HG02610 (cell line): ENCODE data around the gene CKAP2.
"Not testable (repeated sequence)": the region's sequence is repeated elsewhere in the genome, so short reads cannot be mapped to it uniquely, and the experiment has no call there.

Experiments
- ATAC-seq: cut with Tn5 transposase; IDR thresholded peaks from one replicate; pipeline ENCODE4 v1.9.1; 2021; ENCODE audit warnings: mild to moderate bottlenecking, moderate library complexity; ENCODE audit not compliant: unreplicated experiment

Gene CKAP2

GRCh38 chr13:52450793-52451116 lies 4.5 kb upstream of the CKAP2 start:
- no peak for ATAC-seq

- ATAC-seq: no peak
Observed at GRCh38 chr13:52451135-52451804, 4.0 kb upstream of the CKAP2 start.

GRCh38 chr13:52452470-52452869 lies 2.8 kb upstream of the CKAP2 start:
- ATAC-seq: no peak

GRCh38 chr13:52454459-52454819 lies 839 bp upstream of the CKAP2 start:
- peak; percentile 17 for ATAC-seq

GRCh38 chr13:52455677-52456041 lies 381 bp downstream of the CKAP2 start:
- peak; percentile 27 for ATAC-seq

- no peak for ATAC-seq
Observed at GRCh38 chr13:52459668-52460067, 4.4 kb downstream of the CKAP2 start.

GRCh38 chr13:52461265-52461664 lies 6.0 kb downstream of the CKAP2 start:
- ATAC-seq: no peak

- ATAC-seq: no peak
Observed at GRCh38 chr13:52463526-52463925, 8.2 kb downstream of the CKAP2 start.

GRCh38 chr13:52468487-52468886 lies 13.2 kb downstream of the CKAP2 start:
- not testable (repeated sequence) for ATAC-seq

- ATAC-seq: not testable (repeated sequence)
Observed at GRCh38 chr13:52480677-52481428, 25.6 kb downstream of the CKAP2 start.

- not testable (repeated sequence) for ATAC-seq
Observed at GRCh38 chr13:52487078-52487477, 31.8 kb downstream of the CKAP2 start.

- not testable (repeated sequence) for ATAC-seq
Observed at GRCh38 chr13:52488763-52489162, 33.5 kb downstream of the CKAP2 start.

GRCh38 chr13:52491015-52491414 lies 35.7 kb downstream of the CKAP2 start:
- not testable (repeated sequence) for ATAC-seq

- ATAC-seq: not testable (repeated sequence)
Observed at GRCh38 chr13:52494241-52494640, 39.0 kb downstream of the CKAP2 start.

GRCh38 chr13:52497979-52498378 lies 42.7 kb downstream of the CKAP2 start:
- not testable (repeated sequence) for ATAC-seq

GRCh38 chr13:52502277-52502676 lies 47.0 kb downstream of the CKAP2 start:
- ATAC-seq: not testable (repeated sequence)

GRCh38 chr13:52505843-52506242 lies 50.6 kb downstream of the CKAP2 start:
- ATAC-seq: not testable (repeated sequence)

- not testable (repeated sequence) for ATAC-seq
Observed at GRCh38 chr13:52509532-52509931, 54.3 kb downstream of the CKAP2 start.

- ATAC-seq: not testable (repeated sequence)
Observed at GRCh38 chr13:52510221-52510797, 55.0 kb downstream of the CKAP2 start.

GRCh38 chr13:52511598-52511997 lies 56.3 kb downstream of the CKAP2 start:
- not testable (repeated sequence) for ATAC-seq

- not testable (repeated sequence) for ATAC-seq
Observed at GRCh38 chr13:52513957-52514596, 58.8 kb downstream of the CKAP2 start.

GRCh38 chr13:52523323-52523722 lies 68.0 kb downstream of the CKAP2 start:
- ATAC-seq: not testable (repeated sequence)
